H9 (cell line): ENCODE results near the gene PPL. TPM values are rescaled to one million over a fixed set of nuclear protein-coding genes. Genes with fewer than 3 reads are reported as not detected.

Experiments used
- DNase-seq: peaks from one replicate; pipeline ENCODE4 v3.0.0-alpha.2; 2017
- H2AFZ ChIP-seq: one replicate; pipeline ENCODE4 v1.6.1; 2013; ENCODE audit warnings: mild to moderate bottlenecking, low read length, control low read depth, moderate library complexity
- H2AK5ac ChIP-seq: 2 replicates; pipeline ENCODE4 v1.6.1; 2013; ENCODE audit warnings: low read length, control low read depth, mixed read lengths; ENCODE audit not compliant: insufficient read length
- H2BK120ac ChIP-seq: one replicate; pipeline ENCODE4 v1.6.1; 2013; ENCODE audit warnings: low read depth, mild to moderate bottlenecking, low read length, control low read depth, inconsistent platforms; ENCODE audit not compliant: poor library complexity, severe bottlenecking
- H2BK12ac ChIP-seq: 2 replicates; pipeline ENCODE4 v1.6.1; 2013; ENCODE audit warnings: low read length, control low read depth, mixed read lengths, low read depth; ENCODE audit not compliant: insufficient read length
- H2BK15ac ChIP-seq: 2 replicates; pipeline ENCODE4 v1.6.1; 2013; ENCODE audit warnings: low read depth, low read length, control low read depth
- H2BK20ac ChIP-seq: one replicate; pipeline ENCODE4 v1.6.1; 2013; ENCODE audit warnings: low read depth, mild to moderate bottlenecking, low read length, control low read depth, inconsistent platforms; ENCODE audit not compliant: poor library complexity, severe bottlenecking
- H2BK5ac ChIP-seq: 2 replicates; pipeline ENCODE4 v1.6.1; 2013; ENCODE audit warnings: low read length, control low read depth, mixed read lengths; ENCODE audit not compliant: insufficient read length
- H3K14ac ChIP-seq: 2 replicates; pipeline ENCODE4 v1.6.1; 2013; ENCODE audit warnings: low read length, control low read depth; ENCODE audit not compliant: insufficient read depth
- H3K18ac ChIP-seq: 2 replicates; pipeline ENCODE4 v1.6.1; 2013; ENCODE audit warnings: low read depth, mild to moderate bottlenecking, mixed read lengths, low read length, control low read depth; ENCODE audit not compliant: insufficient read length
- H3K23ac ChIP-seq: 2 replicates; pipeline ENCODE4 v1.6.1; 2013; ENCODE audit warnings: low read length, control low read depth, mixed read lengths, low read depth; ENCODE audit not compliant: insufficient read length
- H3K23me2 ChIP-seq: 2 replicates; pipeline ENCODE4 v1.6.1; 2013; ENCODE audit warnings: low read depth, mild to moderate bottlenecking, mixed read lengths, low read length, control low read depth; ENCODE audit not compliant: insufficient read length, poor library complexity, severe bottlenecking
- H3K27ac ChIP-seq: 2 replicates; pipeline ENCODE4 v1.5.1; 2013; ENCODE audit warnings: low read length, control low read depth, mixed read lengths, low read depth; ENCODE audit not compliant: insufficient read length
- H3K27me3 ChIP-seq: 2 replicates; pipeline ENCODE4 v1.6.1; 2013; ENCODE audit warnings: low read length, control low read depth, inconsistent platforms; ENCODE audit not compliant: insufficient read depth
- H3K4ac ChIP-seq: 2 replicates; pipeline ENCODE4 v1.6.1; 2013; ENCODE audit warnings: low read depth, mild to moderate bottlenecking, control low read depth, inconsistent platforms, low read length, moderate library complexity
- H3K4me1 ChIP-seq: 2 replicates; pipeline ENCODE4 v1.6.1; 2013; ENCODE audit warnings: low read length, control low read depth, inconsistent platforms; ENCODE audit not compliant: insufficient read depth
- H3K4me2 ChIP-seq: 2 replicates; pipeline ENCODE4 v1.6.1; 2013; ENCODE audit warnings: low read length, control low read depth, mixed read lengths; ENCODE audit not compliant: insufficient read length, insufficient read depth
- H3K56ac ChIP-seq: 2 replicates; pipeline ENCODE4 v1.6.1; 2013; ENCODE audit warnings: low read depth, mild to moderate bottlenecking, mixed read lengths, low read length, control low read depth; ENCODE audit not compliant: insufficient read length
- H3K79me1 ChIP-seq: 2 replicates; pipeline ENCODE4 v1.6.1; 2013; ENCODE audit warnings: low read depth, mild to moderate bottlenecking, moderate library complexity, low read length, control low read depth, inconsistent platforms; ENCODE audit not compliant: insufficient read depth, poor library complexity, severe bottlenecking
- H3K79me2 ChIP-seq: 2 replicates; pipeline ENCODE4 v1.6.1; 2013; ENCODE audit warnings: low read length, control low read depth, inconsistent platforms; ENCODE audit not compliant: insufficient read depth
- H3K9ac ChIP-seq: 2 replicates; pipeline ENCODE4 v1.6.1; 2013; ENCODE audit warnings: low read length, control low read depth, mixed read lengths; ENCODE audit not compliant: insufficient read length; ENCODE audit errors: extremely low read depth
- H3K9me3 ChIP-seq: one replicate; pipeline ENCODE4 v1.6.1; 2013; ENCODE audit warnings: low read depth, low read length, inconsistent platforms; ENCODE audit not compliant: control insufficient read depth
- H3T11ph ChIP-seq: one replicate; pipeline ENCODE4 v1.6.1; 2013; ENCODE audit warnings: mild to moderate bottlenecking, low read length, control low read depth, inconsistent platforms
- H4K20me1 ChIP-seq: one replicate; pipeline ENCODE4 v1.6.1; 2013; ENCODE audit not compliant: control insufficient read depth, insufficient read length, insufficient read depth
- H4K5ac ChIP-seq: 2 replicates; pipeline ENCODE4 v1.6.1; 2013; ENCODE audit warnings: low read depth, mild to moderate bottlenecking, mixed read lengths, low read length, control low read depth; ENCODE audit not compliant: insufficient read length
- H4K8ac ChIP-seq: replicated peaks from 2 replicates; pipeline ENCODE4 v1.6.1; 2013; ENCODE audit warnings: low read length, control low read depth, mixed read lengths, low read depth; ENCODE audit not compliant: insufficient read length
- H4K91ac ChIP-seq: 2 replicates; pipeline ENCODE4 v1.6.1; 2013; ENCODE audit warnings: low read depth, mild to moderate bottlenecking, moderate library complexity, mixed read lengths, low read length, control low read depth; ENCODE audit not compliant: insufficient read length
- H3K27ac Mint-ChIP-seq, 3 experiments: 2 replicates in 2 of 3; 3 replicates in 1 of 3; pipeline ENCODE4 v1.8.0; 2020 to 2021; ENCODE audit warnings: mixed read lengths in 3 of 3, mild to moderate bottlenecking in 1 of 3, moderate library complexity in 1 of 3
- H3K27me3 Mint-ChIP-seq: 2 replicates; pipeline ENCODE4 v1.8.0; 2021; ENCODE audit warnings: low read depth, mild to moderate bottlenecking, moderate library complexity, mixed read lengths
- H3K36me3 Mint-ChIP-seq, 3 experiments: 2 replicates in 2 of 3; 3 replicates in 1 of 3; pipeline ENCODE4 v1.8.0; 2020 to 2021; ENCODE audit warnings: low read depth in 3 of 3, mixed read lengths in 3 of 3; ENCODE audit not compliant: insufficient read depth in 1 of 3
- H3K4me1 Mint-ChIP-seq, 2 experiments: 2 replicates each; pipeline ENCODE4 v1.8.0; 2020; ENCODE audit warnings: mixed read lengths in 2 of 2
- H3K4me3 Mint-ChIP-seq, 2 experiments: 2 replicates in 1 of 2; 3 replicates in 1 of 2; pipeline ENCODE4 v1.8.0; 2020 to 2021; ENCODE audit warnings: mild to moderate bottlenecking in 2 of 2, mixed read lengths in 2 of 2, moderate library complexity in 1 of 2
- H3K9me3 Mint-ChIP-seq, 2 experiments: 2 replicates in 1 of 2; 3 replicates in 1 of 2; pipeline ENCODE4 v1.8.0; 2020; ENCODE audit warnings: mild to moderate bottlenecking in 2 of 2, mixed read lengths in 2 of 2, moderate library complexity in 1 of 2
- WGBS: extraction: QIAGEN DNeasy Blood & Tissue Kit; methylation state at CpG from one replicate; pipeline ENCODE4 v1.1.7; 2013; ENCODE audit warnings: missing lambda C conversion rate, low lambda C conversion rate, mixed read lengths; ENCODE audit not compliant: insufficient read length; ENCODE audit errors: extremely low coverage; 5-methylcytosine and 5-hydroxymethylcytosine counted together
- total RNA-seq: library from RNA; stranded (reverse); gene quantifications from 2 replicates; pipeline ENCODE4 v1.2.1, GENCODE V29; 2021
- TF ChIP-seq, protein P1 (sequence below): fragments of 200-600 bp; sonication (generic); conservative IDR thresholded peaks from 3 replicates; pipeline ENCODE4 v1.8.0; 2021; ENCODE audit warnings: antibody characterized with exemption, mild to moderate bottlenecking

The PPL gene
- total RNA-seq, 1 experiment from 2014 or later, result 29.2 TPM

GRCh38 chr16:4860727-4861342 lies 76.1 kb downstream of the PPL start:
- no peak overlapping the region for H3K56ac ChIP-seq
- no peaks in the 10 kb centered on the region for H3K9me3 ChIP-seq
- no peak overlapping the region for H2BK12ac ChIP-seq
- TF ChIP-seq, protein P1, sequence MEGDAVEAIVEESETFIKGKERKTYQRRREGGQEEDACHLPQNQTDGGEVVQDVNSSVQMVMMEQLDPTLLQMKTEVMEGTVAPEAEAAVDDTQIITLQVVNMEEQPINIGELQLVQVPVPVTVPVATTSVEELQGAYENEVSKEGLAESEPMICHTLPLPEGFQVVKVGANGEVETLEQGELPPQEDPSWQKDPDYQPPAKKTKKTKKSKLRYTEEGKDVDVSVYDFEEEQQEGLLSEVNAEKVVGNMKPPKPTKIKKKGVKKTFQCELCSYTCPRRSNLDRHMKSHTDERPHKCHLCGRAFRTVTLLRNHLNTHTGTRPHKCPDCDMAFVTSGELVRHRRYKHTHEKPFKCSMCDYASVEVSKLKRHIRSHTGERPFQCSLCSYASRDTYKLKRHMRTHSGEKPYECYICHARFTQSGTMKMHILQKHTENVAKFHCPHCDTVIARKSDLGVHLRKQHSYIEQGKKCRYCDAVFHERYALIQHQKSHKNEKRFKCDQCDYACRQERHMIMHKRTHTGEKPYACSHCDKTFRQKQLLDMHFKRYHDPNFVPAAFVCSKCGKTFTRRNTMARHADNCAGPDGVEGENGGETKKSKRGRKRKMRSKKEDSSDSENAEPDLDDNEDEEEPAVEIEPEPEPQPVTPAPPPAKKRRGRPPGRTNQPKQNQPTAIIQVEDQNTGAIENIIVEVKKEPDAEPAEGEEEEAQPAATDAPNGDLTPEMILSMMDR, result no peak
- H3K4me1 ChIP-seq, result no peaks in the 10 kb centered on the region
- peaks cover 32 to 63% (median 54%) of the 10 kb centered on the region in 3 experiments; a peak in 6 of 7 replicates for H3K36me3 Mint-ChIP-seq
- H4K8ac ChIP-seq, result no peak overlapping the region
- no peak overlapping the region for H3K4ac ChIP-seq
- H3K23me2 ChIP-seq, result no peaks in the 10 kb centered on the region
- H3K79me1 ChIP-seq, result no peaks in the 10 kb centered on the region
- WGBS, result no CpG with 5 or more reads among the region's 14 CpGs
- no peaks in the 10 kb centered on the region for H3K9me3 Mint-ChIP-seq
- H4K91ac ChIP-seq, result no peak overlapping the region
- no peak for DNase-seq
- no peak overlapping the region for H2AFZ ChIP-seq
- no peak overlapping the region for H3K18ac ChIP-seq
- no peak overlapping the region for H2AK5ac ChIP-seq
- no peak overlapping the region for H2BK20ac ChIP-seq
- no peak overlapping the region for H2BK15ac ChIP-seq
- H3K27ac Mint-ChIP-seq, result peak overlapping the region in 1 of 3 experiments; percentile 3; a peak in 1 of 7 replicates
- no peaks in the 10 kb centered on the region for H4K20me1 ChIP-seq
- H3K79me2 ChIP-seq, result no peaks in the 10 kb centered on the region
- no peak overlapping the region for H3K9ac ChIP-seq
- no peak overlapping the region for H3K23ac ChIP-seq
- no peak overlapping the region for H3K27ac ChIP-seq
- H3K4me1 Mint-ChIP-seq, result peaks cover 0 to 4% of the 10 kb centered on the region in 2 experiments; a peak in 2 of 4 replicates
- no peak overlapping the region for H3T11ph ChIP-seq
- H4K5ac ChIP-seq, result no peak overlapping the region
- H3K4me3 Mint-ChIP-seq, result no peak overlapping the region
- no peak overlapping the region for H3K14ac ChIP-seq
- no peak overlapping the region for H2BK5ac ChIP-seq
- H3K27me3 Mint-ChIP-seq, result no peaks in the 10 kb centered on the region; the same call in 1 of the 2 replicates
- H3K27me3 ChIP-seq, result no peaks in the 10 kb centered on the region
- H2BK120ac ChIP-seq, result no peak overlapping the region
- H3K4me2 ChIP-seq, result no peak overlapping the region
